Smooth muscle cell (in vitro differentiated cells): ENCODE results near the gene SCD5. TPM values are rescaled to one million over a fixed set of nuclear protein-coding genes. Genes with fewer than 3 reads are reported as not detected.

Source experiments
- DNase-seq: peaks from one replicate; lab custom pipeline; 2025; ENCODE audit not compliant: unreplicated experiment; lab: John Stamatoyannopoulos, UW
- H2AFZ ChIP-seq: fragments of 200-600 bp; sonication (generic); 2 replicates; pipeline ENCODE4 v1.6.0; 2016; ENCODE audit warnings: antibody characterized with exemption, low read depth, mild to moderate bottlenecking
- H3F3A ChIP-seq: fragments of 200-600 bp; sonication (generic); 2 replicates; pipeline ENCODE4 v1.6.0; 2017; ENCODE audit warnings: antibody characterized with exemption, low read depth
- H3K27ac ChIP-seq: fragments of 200-600 bp; sonication (generic); 2 replicates; pipeline ENCODE4 v1.5.1; 2016; ENCODE audit warnings: low read depth, mild to moderate bottlenecking
- H3K27me3 ChIP-seq: fragments of 200-600 bp; sonication (generic); 2 replicates; pipeline ENCODE4 v1.6.1; 2016; ENCODE audit warnings: low read depth, mild to moderate bottlenecking
- H3K36me3 ChIP-seq: fragments of 200-600 bp; sonication (generic); 2 replicates; pipeline ENCODE4 v1.5.1; 2016; ENCODE audit warnings: low read depth
- H3K4me1 ChIP-seq: fragments of 200-600 bp; sonication (generic); 2 replicates; pipeline ENCODE4 v1.5.1; 2016; ENCODE audit warnings: low read depth
- H3K4me2 ChIP-seq: fragments of 200-600 bp; sonication (generic); 2 replicates; pipeline ENCODE4 v1.6.0; 2016; ENCODE audit warnings: mild to moderate bottlenecking
- H3K4me3 ChIP-seq: fragments of 200-600 bp; sonication (generic); 2 replicates; pipeline ENCODE4 v1.5.1; 2016; ENCODE audit warnings: mild to moderate bottlenecking
- H3K79me2 ChIP-seq: fragments of 200-600 bp; sonication (generic); 2 replicates; pipeline ENCODE4 v1.6.0; 2016; ENCODE audit warnings: low read depth, mild to moderate bottlenecking
- H3K9ac ChIP-seq: fragments of 200-600 bp; sonication (generic); 2 replicates; pipeline ENCODE4 v1.6.0; 2016; ENCODE audit warnings: low read depth
- H3K9me3 ChIP-seq: fragments of 200-600 bp; sonication (generic); replicated peaks from 2 replicates; pipeline ENCODE4 v1.5.1; 2016; ENCODE audit warnings: low read depth
- H4K20me1 ChIP-seq: fragments of 200-600 bp; sonication (generic); 2 replicates; pipeline ENCODE4 v1.6.0; 2016; ENCODE audit warnings: low read depth
- WGBS: methylation state at CpG from one replicate; pipeline ENCODE4 v1.1.7; 2016; ENCODE audit warnings: low lambda C conversion rate; 5-methylcytosine and 5-hydroxymethylcytosine counted together
- polyA plus RNA-seq: library from polyadenylated mRNA; unstranded; fragments of >200 nt; fragmentation: Nextera tagmentation; extraction: Ambion mirVana; gene quantifications from 2 replicates; pipeline ENCODE4 v1.2.1, GENCODE V29; 2016
- total RNA-seq: library from RNA; depleted of rRNA; stranded (reverse); fragments of >200 nt; gene quantifications from 2 replicates; pipeline ENCODE4 v1.2.3, GENCODE V29; 2014
- TF ChIP-seq, protein P1 (sequence below): fragments of 200-600 bp; sonication (generic); IDR thresholded peaks from 2 replicates; pipeline ENCODE4 v1.5.1; 2017; ENCODE audit warnings: borderline replicate concordance, mild to moderate bottlenecking, antibody characterized with exemption; ENCODE audit not compliant: insufficient read depth, poor library complexity, severe bottlenecking

Gene SCD5
- total and polyA plus RNA-seq, 2 experiments from 2014 or later: 9.2 to 24.3 TPM

DNA sequence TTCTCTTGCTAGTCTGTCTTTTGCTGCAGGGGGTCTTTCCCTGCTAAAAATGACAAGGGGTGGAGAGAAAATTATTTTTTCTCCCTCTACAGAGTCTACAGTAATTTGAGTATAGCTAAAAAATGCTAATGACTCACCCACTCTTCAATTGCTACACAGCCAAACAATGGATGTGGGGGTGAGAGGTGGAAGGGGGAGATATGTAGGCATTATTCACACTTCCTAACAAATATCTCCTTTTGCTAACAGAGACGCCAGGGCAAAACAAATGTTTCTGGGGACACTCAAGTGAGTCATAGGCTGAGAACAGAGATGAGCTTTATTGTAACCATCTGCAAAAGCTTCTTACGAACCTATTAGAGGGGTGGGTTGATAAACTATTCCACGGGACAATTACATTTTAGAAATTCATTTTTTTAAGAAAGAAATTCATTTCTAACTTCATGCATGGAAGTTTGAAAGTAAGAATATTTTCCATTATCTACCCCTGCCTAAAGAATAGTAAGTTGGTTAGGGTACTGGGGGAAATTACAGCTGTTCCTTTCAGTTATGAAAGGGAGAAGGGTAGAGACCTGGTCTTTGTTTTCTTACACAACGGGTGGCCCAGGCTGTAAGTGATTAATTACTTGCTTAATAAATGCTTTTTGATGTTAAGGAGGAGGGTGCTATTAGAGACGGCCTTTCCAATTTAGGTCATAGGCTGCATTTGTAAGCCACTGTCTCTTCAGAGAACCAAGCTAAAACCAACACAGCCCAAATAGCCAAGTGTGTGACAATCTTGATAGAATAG is 12.8 kb downstream of the SCD5 start:
- Histone ChIP-seq H3K9ac (peak overlapping the region; percentile 19), H3K4me2 (peak overlapping the region; percentile 83), H3K4me3 (no peak overlapping the region), H2AFZ (peak overlapping the region; percentile 2), H3F3A (no peaks in the 10 kb centered on the region), H3K27me3 (no peaks in the 10 kb centered on the region), H3K4me1 (peaks cover 31% of the 10 kb centered on the region), H4K20me1 (peaks cover 11% of the 10 kb centered on the region), H3K79me2 (peaks cover 8% of the 10 kb centered on the region), H3K27ac (peak overlapping the region; percentile 49), H3K36me3 (no peaks in the 10 kb centered on the region), H3K9me3 (no peaks in the 10 kb centered on the region)
- DNase-seq: no peak
- 15% methylated on average over 5 of the region's 5 CpGs for WGBS
- TF ChIP-seq, protein P1, sequence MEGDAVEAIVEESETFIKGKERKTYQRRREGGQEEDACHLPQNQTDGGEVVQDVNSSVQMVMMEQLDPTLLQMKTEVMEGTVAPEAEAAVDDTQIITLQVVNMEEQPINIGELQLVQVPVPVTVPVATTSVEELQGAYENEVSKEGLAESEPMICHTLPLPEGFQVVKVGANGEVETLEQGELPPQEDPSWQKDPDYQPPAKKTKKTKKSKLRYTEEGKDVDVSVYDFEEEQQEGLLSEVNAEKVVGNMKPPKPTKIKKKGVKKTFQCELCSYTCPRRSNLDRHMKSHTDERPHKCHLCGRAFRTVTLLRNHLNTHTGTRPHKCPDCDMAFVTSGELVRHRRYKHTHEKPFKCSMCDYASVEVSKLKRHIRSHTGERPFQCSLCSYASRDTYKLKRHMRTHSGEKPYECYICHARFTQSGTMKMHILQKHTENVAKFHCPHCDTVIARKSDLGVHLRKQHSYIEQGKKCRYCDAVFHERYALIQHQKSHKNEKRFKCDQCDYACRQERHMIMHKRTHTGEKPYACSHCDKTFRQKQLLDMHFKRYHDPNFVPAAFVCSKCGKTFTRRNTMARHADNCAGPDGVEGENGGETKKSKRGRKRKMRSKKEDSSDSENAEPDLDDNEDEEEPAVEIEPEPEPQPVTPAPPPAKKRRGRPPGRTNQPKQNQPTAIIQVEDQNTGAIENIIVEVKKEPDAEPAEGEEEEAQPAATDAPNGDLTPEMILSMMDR: no peak

DNA sequence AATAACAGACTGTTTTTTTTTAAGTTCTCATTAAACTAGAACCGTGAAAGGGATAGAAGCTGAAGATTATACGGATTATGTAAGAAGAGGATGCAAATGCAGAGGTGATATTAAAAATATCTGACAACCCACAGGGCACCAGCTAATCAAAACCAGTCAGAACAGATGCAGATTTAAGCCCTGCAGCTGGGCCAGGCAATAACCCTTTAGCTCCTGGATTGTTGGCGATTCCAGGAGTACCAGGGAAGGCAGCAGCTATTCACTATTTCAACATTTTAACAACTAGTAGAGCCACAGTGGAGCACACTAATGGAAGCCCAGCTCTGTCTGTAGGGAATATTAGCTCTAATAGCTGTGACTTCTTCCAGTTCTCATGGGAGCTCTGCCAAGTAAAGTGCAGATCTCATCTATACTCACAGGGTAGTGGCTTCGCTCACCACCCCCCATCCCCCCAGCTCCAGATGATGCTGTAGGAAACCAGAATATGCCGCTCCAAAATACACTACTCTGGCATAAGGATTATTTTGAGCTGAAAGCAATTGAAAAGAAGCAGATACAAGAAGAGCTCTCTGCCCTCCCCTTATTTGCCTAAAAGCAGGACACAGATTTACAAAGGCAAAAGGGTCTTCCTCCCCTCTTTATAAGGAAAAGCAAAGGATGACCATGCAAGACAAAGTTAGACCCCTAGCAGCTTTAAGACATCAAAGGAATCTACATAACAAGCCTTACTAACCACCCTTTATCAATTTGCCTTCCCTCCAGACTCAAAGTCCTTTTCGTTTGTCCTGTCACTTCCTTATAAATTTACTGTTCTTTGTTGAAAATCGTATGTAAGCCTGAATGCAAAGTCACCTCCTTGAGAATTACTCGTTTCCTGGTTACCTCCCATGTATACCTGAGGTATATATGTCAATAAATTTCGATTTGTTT is 13.7 kb downstream of the SCD5 start:
- peak overlapping the region; percentile 16 for H3K4me3 ChIP-seq
- peaks cover 4% of the 10 kb centered on the region for H3K79me2 ChIP-seq
- H3K27ac ChIP-seq: peak overlapping the region; percentile 49

GRCh38 chr4:82782626-82783345 is 15.8 kb downstream of the SCD5 start:
- H3K4me3 ChIP-seq: no peak overlapping the region
- WGBS: 55% methylated on average over 5 of the region's 5 CpGs
- no peak overlapping the region for H3K9ac ChIP-seq
- no peaks in the 10 kb centered on the region for H3F3A ChIP-seq
- no peak overlapping the region for H3K27ac ChIP-seq
- no peaks in the 10 kb centered on the region for H4K20me1 ChIP-seq
- H3K27me3 ChIP-seq: no peaks in the 10 kb centered on the region
- TF ChIP-seq, protein P1: no peak
- no peaks in the 10 kb centered on the region for H3K36me3 ChIP-seq
- H3K4me1 ChIP-seq: peaks cover 31% of the 10 kb centered on the region
- H2AFZ ChIP-seq: no peak overlapping the region
- DNase-seq: no peak
- no peaks in the 10 kb centered on the region for H3K9me3 ChIP-seq
- H3K4me2 ChIP-seq: no peak overlapping the region
- H3K79me2 ChIP-seq: peaks cover 4% of the 10 kb centered on the region

More for the DNA sequence above, 13.7 kb downstream of the SCD5 start:
- H2AFZ ChIP-seq: peak overlapping the region; percentile 2
- H3K9me3 ChIP-seq: no peaks in the 10 kb centered on the region
- H3K27me3 ChIP-seq: no peaks in the 10 kb centered on the region
- no peaks in the 10 kb centered on the region for H3K36me3 ChIP-seq
- H3F3A ChIP-seq: no peaks in the 10 kb centered on the region
- DNase-seq: no peak
- peak overlapping the region; percentile 19 for H3K9ac ChIP-seq
- H3K4me1 ChIP-seq: peaks cover 31% of the 10 kb centered on the region
- H4K20me1 ChIP-seq: peaks cover 8% of the 10 kb centered on the region
- TF ChIP-seq, protein P1: no peak
- WGBS: 11% methylated on average over 9 of the region's 9 CpGs
- peak overlapping the region; percentile 83 for H3K4me2 ChIP-seq
